SKM-1 treated with dmso at 0.1 percent for 144 hours (cell line): Measurements from ENCODE around the gene GLMN.
"Not testable (repeated sequence)": the region's sequence is repeated elsewhere in the genome, so short reads cannot be mapped to it uniquely, and the experiment has no call there.

Experiments used
- DNase-seq: peaks from one replicate; lab custom pipeline; 2025; ENCODE audit not compliant: unreplicated experiment; lab: John Stamatoyannopoulos, UW

Gene GLMN

GRCh38 chr1:92299477-92300150 lies 827 bp upstream of the GLMN start:
- no peak for DNase-seq

GRCh38 chr1:92298213-92298572 lies 594 bp downstream of the GLMN start:
- no peak for DNase-seq

GRCh38 chr1:92291372-92291999 lies 7.3 kb downstream of the GLMN start:
- peak; percentile 57 for DNase-seq

- not testable (repeated sequence) for DNase-seq
These were observed 17.4 kb downstream of the GLMN start for GRCh38 chr1:92281411-92281810.

GRCh38 chr1:92279781-92280180 lies 19.0 kb downstream of the GLMN start:
- not testable (repeated sequence) for DNase-seq

GRCh38 chr1:92277105-92277723 lies 21.6 kb downstream of the GLMN start:
- DNase-seq, result no peak

- DNase-seq, result no peak
These were observed 22.7 kb downstream of the GLMN start for GRCh38 chr1:92276082-92276481.

GRCh38 chr1:92274939-92275338 lies 23.8 kb downstream of the GLMN start:
- DNase-seq, result no peak

- DNase-seq, result no peak
These were observed 25.7 kb downstream of the GLMN start for GRCh38 chr1:92273039-92273438.

GRCh38 chr1:92262516-92262915 lies 36.3 kb downstream of the GLMN start:
- DNase-seq, result no peak

GRCh38 chr1:92259350-92259749 lies 39.4 kb downstream of the GLMN start:
- no peak for DNase-seq

- DNase-seq, result not testable (repeated sequence)
These were observed 44.1 kb downstream of the GLMN start for GRCh38 chr1:92254714-92255113.

GRCh38 chr1:92244376-92244775 lies 54.4 kb downstream of the GLMN start:
- no peak for DNase-seq

- DNase-seq, result no peak
These were observed 58.8 kb downstream of the GLMN start for GRCh38 chr1:92240034-92240433.

- no peak for DNase-seq
These were observed 68.1 kb downstream of the GLMN start for GRCh38 chr1:92230736-92231135.

- DNase-seq, result no peak
These were observed 70.4 kb downstream of the GLMN start for GRCh38 chr1:92228401-92228800.

GRCh38 chr1:92219028-92219427 lies 79.8 kb downstream of the GLMN start:
- no peak for DNase-seq

- no peak for DNase-seq
These were observed 80.2 kb downstream of the GLMN start for GRCh38 chr1:92218559-92218958.

- DNase-seq, result no peak
These were observed 81.1 kb downstream of the GLMN start, which contains the start of gene C1orf146 for GRCh38 chr1:92217721-92218120. Gene C1orf146 (plus strand): TSS chr1:92217915. CDS start chr1:92231421, 13,506 bp downstream.

- DNase-seq, result no peak
These were observed 87.6 kb downstream of the GLMN start for GRCh38 chr1:92211166-92211565.

- peak; percentile 42 for DNase-seq
These were observed 88.1 kb downstream of the GLMN start for GRCh38 chr1:92210701-92211100.

GRCh38 chr1:92203105-92203504 lies 95.7 kb downstream of the GLMN start:
- no peak for DNase-seq
